T-helper 1 cell treated with Interleukin-12 subunit alpha and Interleukin-12 subunit beta and Interleukin-4 antibody, amounts not matched to agents 30 μg/mL and 1 μg/mL, for 36 hours (primary cell): ENCODE results near the gene CLIC1.

Source experiments
- H3K27ac Mint-ChIP-seq: one replicate; pipeline ENCODE4 v1.8.0; 2021; ENCODE audit warnings: mild to moderate bottlenecking, mixed read lengths
- H3K27me3 Mint-ChIP-seq: one replicate; pipeline ENCODE4 v1.8.0; 2021; ENCODE audit warnings: low read depth, mixed read lengths
- H3K36me3 Mint-ChIP-seq: one replicate; pipeline ENCODE4 v1.8.0; 2021; ENCODE audit warnings: low read depth, mixed read lengths
- H3K4me1 Mint-ChIP-seq: one replicate; pipeline ENCODE4 v1.8.0; 2021; ENCODE audit warnings: low read depth, mixed read lengths
- H3K4me3 Mint-ChIP-seq: one replicate; pipeline ENCODE4 v1.8.0; 2021; ENCODE audit warnings: mild to moderate bottlenecking, moderate library complexity, mixed read lengths
- H3K9me3 Mint-ChIP-seq: one replicate; pipeline ENCODE4 v1.8.0; 2021; ENCODE audit warnings: mixed read lengths

The CLIC1 gene

GRCh38 chr6:31775633-31776484 is 39.5 kb upstream of the CLIC1 start:
- H3K27ac Mint-ChIP-seq, result peak overlapping the region; percentile 81
- peaks cover 3% of the 10 kb centered on the region for H3K36me3 Mint-ChIP-seq
- H3K9me3 Mint-ChIP-seq, result no peaks in the 10 kb centered on the region
- H3K4me1 Mint-ChIP-seq, result peaks cover 30% of the 10 kb centered on the region
- H3K4me3 Mint-ChIP-seq, result peak overlapping the region; percentile 14
- H3K27me3 Mint-ChIP-seq, result no peaks in the 10 kb centered on the region

- Mint-ChIP-seq H3K4me3 (no peak overlapping the region), H3K9me3 (no peaks in the 10 kb centered on the region), H3K4me1 (peaks cover 30% of the 10 kb centered on the region), H3K36me3 (peaks cover 3% of the 10 kb centered on the region), H3K27me3 (no peaks in the 10 kb centered on the region), H3K27ac (peak overlapping the region; percentile 81)
These were observed 38.9 kb upstream of the CLIC1 start for GRCh38 chr6:31775184-31775583.

GRCh38 chr6:31771992-31772358 is 35.6 kb upstream of the CLIC1 start:
- no peaks in the 10 kb centered on the region for H3K9me3 Mint-ChIP-seq
- H3K4me1 Mint-ChIP-seq, result peaks cover 29% of the 10 kb centered on the region
- H3K27me3 Mint-ChIP-seq, result no peaks in the 10 kb centered on the region
- no peak overlapping the region for H3K4me3 Mint-ChIP-seq
- H3K36me3 Mint-ChIP-seq, result peaks cover 7% of the 10 kb centered on the region
- no peak overlapping the region for H3K27ac Mint-ChIP-seq

- H3K4me3 Mint-ChIP-seq, result no peak overlapping the region
- H3K4me1 Mint-ChIP-seq, result peaks cover 23% of the 10 kb centered on the region
- H3K27me3 Mint-ChIP-seq, result no peaks in the 10 kb centered on the region
- no peaks in the 10 kb centered on the region for H3K9me3 Mint-ChIP-seq
- H3K36me3 Mint-ChIP-seq, result peaks cover 7% of the 10 kb centered on the region
- H3K27ac Mint-ChIP-seq, result peak overlapping the region; percentile 55
These were observed 34.5 kb upstream of the CLIC1 start for GRCh38 chr6:31770860-31771259.

GRCh38 chr6:31769684-31770371 is 33.5 kb upstream of the CLIC1 start:
- Mint-ChIP-seq H3K27ac (peak overlapping the region; percentile 1), H3K9me3 (no peaks in the 10 kb centered on the region), H3K36me3 (peaks cover 7% of the 10 kb centered on the region), H3K4me3 (no peak overlapping the region), H3K27me3 (no peaks in the 10 kb centered on the region), H3K4me1 (peaks cover 21% of the 10 kb centered on the region)

- Mint-ChIP-seq H3K4me1 (peaks cover 27% of the 10 kb centered on the region), H3K36me3 (peaks cover 9% of the 10 kb centered on the region), H3K9me3 (no peaks in the 10 kb centered on the region), H3K27ac (no peak overlapping the region), H3K4me3 (no peak overlapping the region), H3K27me3 (no peaks in the 10 kb centered on the region)
These were observed 32.3 kb upstream of the CLIC1 start for GRCh38 chr6:31768363-31769257.

- peaks cover 14% of the 10 kb centered on the region for H3K36me3 Mint-ChIP-seq
- H3K27ac Mint-ChIP-seq, result no peak overlapping the region
- H3K4me1 Mint-ChIP-seq, result peaks cover 25% of the 10 kb centered on the region
- H3K27me3 Mint-ChIP-seq, result no peaks in the 10 kb centered on the region
- no peak overlapping the region for H3K4me3 Mint-ChIP-seq
- no peaks in the 10 kb centered on the region for H3K9me3 Mint-ChIP-seq
These were observed 30.8 kb upstream of the CLIC1 start for GRCh38 chr6:31767096-31767645.

GRCh38 chr6:31765910-31766794 is 29.8 kb upstream of the CLIC1 start:
- no peak overlapping the region for H3K4me3 Mint-ChIP-seq
- no peaks in the 10 kb centered on the region for H3K27me3 Mint-ChIP-seq
- no peaks in the 10 kb centered on the region for H3K9me3 Mint-ChIP-seq
- H3K27ac Mint-ChIP-seq, result no peak overlapping the region
- H3K36me3 Mint-ChIP-seq, result peaks cover 12% of the 10 kb centered on the region
- peaks cover 21% of the 10 kb centered on the region for H3K4me1 Mint-ChIP-seq

- Mint-ChIP-seq H3K27ac (no peak overlapping the region), H3K27me3 (no peaks in the 10 kb centered on the region), H3K36me3 (peaks cover 12% of the 10 kb centered on the region), H3K9me3 (no peaks in the 10 kb centered on the region), H3K4me1 (peaks cover 22% of the 10 kb centered on the region), H3K4me3 (no peak overlapping the region)
These were observed 29.2 kb upstream of the CLIC1 start for GRCh38 chr6:31765559-31765909.

- Mint-ChIP-seq H3K36me3 (peaks cover 16% of the 10 kb centered on the region), H3K27ac (peak overlapping the region; percentile 14), H3K9me3 (no peaks in the 10 kb centered on the region)
These were observed 27.9 kb upstream of the CLIC1 start for GRCh38 chr6:31764198-31764597.

GRCh38 chr6:31763619-31763940 is 27.2 kb upstream of the CLIC1 start:
- Mint-ChIP-seq H3K9me3 (no peaks in the 10 kb centered on the region), H3K27me3 (no peaks in the 10 kb centered on the region), H3K27ac (peak overlapping the region; percentile 73), H3K4me1 (peaks cover 21% of the 10 kb centered on the region), H3K36me3 (peaks cover 18% of the 10 kb centered on the region), H3K4me3 (no peak overlapping the region)

More at GRCh38 chr6:31764198-31764597, 27.9 kb upstream of the CLIC1 start:
- peaks cover 20% of the 10 kb centered on the region for H3K4me1 Mint-ChIP-seq
- no peak overlapping the region for H3K4me3 Mint-ChIP-seq
- H3K27me3 Mint-ChIP-seq, result no peaks in the 10 kb centered on the region

GRCh38 chr6:31762878-31763618 is 26.7 kb upstream of the CLIC1 start:
- Mint-ChIP-seq H3K4me1 (peaks cover 21% of the 10 kb centered on the region), H3K4me3 (no peak overlapping the region), H3K27me3 (no peaks in the 10 kb centered on the region), H3K27ac (peak overlapping the region; percentile 73), H3K36me3 (peaks cover 19% of the 10 kb centered on the region), H3K9me3 (no peaks in the 10 kb centered on the region)

GRCh38 chr6:31762356-31762755 is 26.0 kb upstream of the CLIC1 start, which contains the start of gene SAPCD1:
Gene SAPCD1, plus strand, starts transcription at chr6:31762656. Its CDS starts 399 bp downstream, at chr6:31763055.
- peaks cover 21% of the 10 kb centered on the region for H3K4me1 Mint-ChIP-seq
- peaks cover 19% of the 10 kb centered on the region for H3K36me3 Mint-ChIP-seq
- H3K27ac Mint-ChIP-seq, result peak within 1 kb of the TSS; percentile 73
- H3K4me3 Mint-ChIP-seq, result no peak within 1 kb of the TSS
- no peaks in the 10 kb centered on the region for H3K9me3 Mint-ChIP-seq
- H3K27me3 Mint-ChIP-seq, result no peaks in the 10 kb centered on the region
